ENCODE measurements around the gene SP6.

The SP6 gene

GRCh38 chr17:47879028-47879585 lies 28.1 kb upstream of the SP6 start:
- FAIRE-seq: no peak

- no peak for FAIRE-seq
Measured at GRCh38 chr17:47878203-47879027, 27.5 kb upstream of the SP6 start.

GRCh38 chr17:47877368-47878034 lies 26.5 kb upstream of the SP6 start:
- no peak for FAIRE-seq

GRCh38 chr17:47875011-47875985 lies 24.3 kb upstream of the SP6 start:
- FAIRE-seq: no peak

- no peak for FAIRE-seq
Measured at GRCh38 chr17:47873200-47874090, 22.5 kb upstream of the SP6 start.

- FAIRE-seq: no peak
Measured at GRCh38 chr17:47872651-47873161, 21.7 kb upstream of the SP6 start.

- no peak for FAIRE-seq
Measured at GRCh38 chr17:47872019-47872650, 21.2 kb upstream of the SP6 start.

- no peak for FAIRE-seq
Measured at GRCh38 chr17:47871048-47871447, 20.1 kb upstream of the SP6 start.

GRCh38 chr17:47870056-47870455 lies 19.1 kb upstream of the SP6 start:
- FAIRE-seq: no peak

GRCh38 chr17:47869114-47869513 lies 18.2 kb upstream of the SP6 start:
- FAIRE-seq: no peak

GRCh38 chr17:47867813-47868533 lies 17.0 kb upstream of the SP6 start:
- no peak for FAIRE-seq

GRCh38 chr17:47866941-47867340 lies 16.0 kb upstream of the SP6 start:
- FAIRE-seq: no peak

- FAIRE-seq: no peak
Measured at GRCh38 chr17:47864791-47865216, 13.8 kb upstream of the SP6 start.

GRCh38 chr17:47862621-47863440 lies 11.9 kb upstream of the SP6 start:
- no peak for FAIRE-seq

GRCh38 chr17:47860386-47860785 lies 9.4 kb upstream of the SP6 start:
- FAIRE-seq: no peak

GRCh38 chr17:47857551-47858455 lies 6.8 kb upstream of the SP6 start:
- FAIRE-seq: no peak

- FAIRE-seq: no peak
Measured at GRCh38 chr17:47856830-47857229, 5.9 kb upstream of the SP6 start.

GRCh38 chr17:47855737-47856136 lies 4.8 kb upstream of the SP6 start:
- no peak for FAIRE-seq

Data from TTC549 (cell line).